Thymus (tissue), 11 donors: Measurements from ENCODE around the gene CDKL1. TPM values are rescaled to one million over a fixed set of nuclear protein-coding genes. Genes with fewer than 3 reads are reported as not detected.
A peak's percentile ranks its signal among the peaks of the same experiment; 100 is the strongest.
"Not testable (repeated sequence)": the region's sequence is repeated elsewhere in the genome, so short reads cannot be mapped to it uniquely, and the experiment has no call there.

Source experiments
- DNase-seq, 9 donors: peaks; one replicate each; pipeline ENCODE4 v3.0.0-alpha.2; 2013; ENCODE audit warnings: low spot score in 9 of 9, low read depth in 6 of 9, missing footprints in 1 of 9
- H3K27ac ChIP-seq, 2 donors: one replicate each; pipeline ENCODE4 v1.5.1; 2013; ENCODE audit warnings: control low read depth in 1 of 2, low read depth in 1 of 2, low read length in 1 of 2, mild to moderate bottlenecking in 1 of 2, moderate library complexity in 1 of 2
- H3K27me3 ChIP-seq, 2 donors: one replicate each; pipeline ENCODE4 v1.5.1; 2013; ENCODE audit warnings: low read length in 1 of 2; ENCODE audit not compliant: control insufficient read depth in 2 of 2, insufficient read depth in 1 of 2
- H3K36me3 ChIP-seq, 2 donors: one replicate each; pipeline ENCODE4 v1.5.1; 2013; ENCODE audit warnings: low read length in 1 of 2, mild to moderate bottlenecking in 1 of 2, moderate library complexity in 1 of 2; ENCODE audit not compliant: control insufficient read depth in 2 of 2, insufficient read depth in 2 of 2
- H3K4me1 ChIP-seq, 2 donors: one replicate each; pipeline ENCODE4 v1.5.1; 2013; ENCODE audit warnings: low read length in 2 of 2; ENCODE audit not compliant: control insufficient read depth in 2 of 2, insufficient read depth in 2 of 2
- H3K4me3 ChIP-seq, 2 donors: one replicate each; pipeline ENCODE4 v1.5.1; 2013; ENCODE audit warnings: low read length in 2 of 2, control low read depth in 1 of 2, mild to moderate bottlenecking in 1 of 2
- H3K9me3 ChIP-seq, 2 donors: one replicate each; pipeline ENCODE4 v1.5.1; 2013; ENCODE audit warnings: low read length in 1 of 2, mild to moderate bottlenecking in 1 of 2; ENCODE audit not compliant: control insufficient read depth in 2 of 2, insufficient read depth in 1 of 2
- WGBS: extraction: QIAGEN DNeasy Blood & Tissue Kit; methylation state at CpG from one replicate; pipeline ENCODE4 v1.1.7; 2013; 5-methylcytosine and 5-hydroxymethylcytosine counted together
- polyA plus RNA-seq: library from polyadenylated mRNA; stranded (reverse); fragments of 200-250 nt; gene quantifications from one replicate; pipeline ENCODE4 v1.2.3, GENCODE V29; 2013
- total RNA-seq: library from RNA; stranded (reverse); fragments of 120-200 nt; gene quantifications from one replicate; pipeline ENCODE4 v1.2.4, GENCODE V29; 2013
- donor health status: healthy.

The CDKL1 gene
- total and polyA plus RNA-seq, 2 donors: 2.4 to 3.3 TPM

GRCh38 chr14:50362764-50363713, 33.6 kb downstream of the CDKL1 start:
- Histone ChIP-seq H3K36me3 (peaks cover 0 to under 1% of the 10 kb centered on the region in 2 donors), H3K27me3 (no peaks in the 10 kb centered on the region), H3K4me3 (peak overlapping the region; percentile 37 to 38), H3K9me3 (peaks cover 0 to 3% of the 10 kb centered on the region in 2 donors), H3K27ac (peak overlapping the region; percentile 76 to 78), H3K4me1 (peaks cover 0 to 20% of the 10 kb centered on the region in 2 donors)
- WGBS: 15% methylated on average over 14 of the region's 14 CpGs
- DNase-seq: peak in 6 of 9 donors; percentile 8 to 59 (median 24)

GRCh38 chr14:50361473-50362403, 34.9 kb downstream of the CDKL1 start:
- WGBS: 98% methylated on average over 36 of the region's 36 CpGs
- H3K27me3 ChIP-seq, H3K27ac ChIP-seq, DNase-seq, H3K4me3 ChIP-seq, H3K9me3 ChIP-seq, H3K36me3 ChIP-seq: not testable (repeated sequence)
- peaks cover 0 to 15% of the 10 kb centered on the region in 2 donors for H3K4me1 ChIP-seq

- Histone ChIP-seq H3K27me3 (no peaks in the 10 kb centered on the region), H3K4me1 (peaks cover 0 to 9% of the 10 kb centered on the region in 2 donors), H3K4me3 (no peak overlapping the region), H3K9me3 (peaks cover 0 to 3% of the 10 kb centered on the region in 2 donors), H3K27ac (no peak overlapping the region), H3K36me3 (peaks cover 0 to 3% of the 10 kb centered on the region in 2 donors)
- WGBS: 95% methylated on average over 2 of the region's 2 CpGs
- DNase-seq: no peak
Measured at GRCh38 chr14:50360851-50361250, 35.8 kb downstream of the CDKL1 start.

GRCh38 chr14:50360093-50360492, 36.6 kb downstream of the CDKL1 start:
- H3K4me3 ChIP-seq: no peak overlapping the region
- 98% methylated on average over 3 of the region's 3 CpGs for WGBS
- no peak for DNase-seq
- H3K27me3 ChIP-seq: no peaks in the 10 kb centered on the region
- peaks cover 0 to 3% of the 10 kb centered on the region in 2 donors for H3K9me3 ChIP-seq
- H3K4me1 ChIP-seq: peaks cover 0 to 9% of the 10 kb centered on the region in 2 donors
- no peak overlapping the region for H3K27ac ChIP-seq
- peaks cover 0 to 3% of the 10 kb centered on the region in 2 donors for H3K36me3 ChIP-seq

- 99% methylated on average over 5 of the region's 5 CpGs for whole genome bisulfite sequencing
Measured at GRCh38 chr14:50359631-50360030, 37.0 kb downstream of the CDKL1 start.

GRCh38 chr14:50357753-50358395, 38.8 kb downstream of the CDKL1 start:
- Histone ChIP-seq H3K4me1 (no peaks in the 10 kb centered on the region), H3K9me3 (peaks cover 0 to 3% of the 10 kb centered on the region in 2 donors), H3K36me3 (peaks cover 0 to 3% of the 10 kb centered on the region in 2 donors), H3K27me3 (no peaks in the 10 kb centered on the region), H3K27ac (no peak overlapping the region), H3K4me3 (no peak overlapping the region)
- WGBS: 95% methylated on average over 4 of the region's 4 CpGs
- DNase-seq: no peak

More at GRCh38 chr14:50359631-50360030, 37.0 kb downstream of the CDKL1 start:
- no peak for DNase-seq
- H3K9me3 ChIP-seq: peaks cover 0 to 3% of the 10 kb centered on the region in 2 donors
- H3K27me3 ChIP-seq: no peaks in the 10 kb centered on the region
- no peak overlapping the region for H3K4me3 ChIP-seq
- no peak overlapping the region for H3K27ac ChIP-seq
- peaks cover 0 to 3% of the 10 kb centered on the region in 2 donors for H3K36me3 ChIP-seq
- peaks cover 0 to 9% of the 10 kb centered on the region in 2 donors for H3K4me1 ChIP-seq

- DNase-seq: no peak
- no peak overlapping the region for H3K4me3 ChIP-seq
- 93% methylated on average over 6 of the region's 6 CpGs for WGBS
- H3K27ac ChIP-seq: no peak overlapping the region
- no peaks in the 10 kb centered on the region for H3K4me1 ChIP-seq
- H3K27me3 ChIP-seq: no peaks in the 10 kb centered on the region
- peaks cover 0 to 3% of the 10 kb centered on the region in 2 donors for H3K9me3 ChIP-seq
- H3K36me3 ChIP-seq: peaks cover 0 to 3% of the 10 kb centered on the region in 2 donors
Measured at GRCh38 chr14:50357124-50357523, 39.6 kb downstream of the CDKL1 start.

GRCh38 chr14:50356283-50356682, 40.4 kb downstream of the CDKL1 start:
- not testable (repeated sequence) for H3K36me3 ChIP-seq, H3K27ac ChIP-seq, DNase-seq, H3K4me3 ChIP-seq, H3K9me3 ChIP-seq, H3K4me1 ChIP-seq, H3K27me3 ChIP-seq
- 98% methylated on average over 3 of the region's 3 CpGs for WGBS
